Right lobe of liver (tissue), 6 donors: Measurements from ENCODE around the gene EREG. TPM values are rescaled to one million over a fixed set of nuclear protein-coding genes. Genes with fewer than 3 reads are reported as not detected.

Experiments
- ATAC-seq, 4 donors: fragments of 200-7000 bp; cut with Tn5 transposase; one replicate each; pipeline ENCODE4 v1.9.1; 2020; ENCODE audit warnings: mild to moderate bottlenecking in 4 of 4, moderate library complexity in 4 of 4
- DNase-seq, 3 donors: peaks; one replicate each; pipeline ENCODE4 v3.0.0-alpha.2; 2020
- H3K27ac ChIP-seq, 3 donors: fragments of 200-600 bp; one replicate each; pipeline ENCODE4 v1.8.0; 2022
- H3K27me3 ChIP-seq, 2 donors: fragments of 200-600 bp; one replicate each; pipeline ENCODE4 v1.8.0; 2022
- H3K36me3 ChIP-seq, 4 donors: fragments of 200-600 bp; sonication (generic) in 1 of 4; one replicate each; pipeline versions ENCODE4 v1.5.1 to v1.8.0; 2017 to 2022; ENCODE audit warnings: control low read depth in 1 of 4
- H3K4me1 ChIP-seq, 4 donors: fragments of 200-600 bp; sonication (generic) in 1 of 4; one replicate each; pipeline versions ENCODE4 v1.5.1 to v1.8.0; 2017 to 2022; ENCODE audit warnings: control low read depth in 1 of 4
- H3K4me3 ChIP-seq, 3 donors: fragments of 200-600 bp; one replicate each; pipeline ENCODE4 v1.8.0; 2022
- H3K9me3 ChIP-seq, 4 donors: fragments of 200-600 bp; sonication (generic) in 1 of 4; one replicate each; pipeline versions ENCODE4 v1.5.1 to v1.8.0; 2017 to 2022; ENCODE audit warnings: control low read depth in 1 of 4
- CTCF ChIP-seq, 4 donors: fragments of 200-600 bp in 3 of 4; fragments of 450-650 bp in 1 of 4; IDR thresholded peaks; one replicate each; pipeline versions ENCODE4 v1.5.1 to v1.8.0; 2016 to 2022; ENCODE audit warnings: antibody characterized with exemption in 4 of 4, mild to moderate bottlenecking in 2 of 4
- POLR2A ChIP-seq: fragments of 450-650 bp; IDR thresholded peaks from one replicate; pipeline ENCODE4 v1.6.1; 2017; ENCODE audit warnings: antibody characterized with exemption, mild to moderate bottlenecking
- WGBS: methylation state at CpG from one replicate; pipeline ENCODE4 v1.1.6; 2018; ENCODE audit warnings: low coverage, low lambda C conversion rate; ENCODE audit not compliant: insufficient coverage; ENCODE audit errors: missing lambda C conversion rate; 5-methylcytosine and 5-hydroxymethylcytosine counted together
- intact Hi-C, 2 donors: fragments of 100-400 bp; cut with DNase I; formaldehyde crosslinking; loops; one replicate each; pipeline versions ENCODE4 v1.11.2 to v1.14.1; 2022
- total RNA-seq, 6 experiments: library from RNA; depleted of rRNA in 2 of 6; stranded (reverse); fragments of >200 nt in 2 of 6; fragmentation: NEBNext Ultra II Directional in 3 of 6; extraction: Animal tissue kit (Norgen Biotek cat#: 25700) in 3 of 6; gene quantifications; one replicate each; pipeline versions ENCODE4 v1.1.0 to v1.2.4, GENCODE V29; 2016 to 2023
- donor health status: DM: no; HTN: yes; CAD: no.
- donor health status: DM: no; HTN: no; CAD: no.
- donor health status: DM: no; HTN: no; CAD: no.
- donor health status: DM: no; HTN: yes; CAD: no.
- donor health status: DM: no; HTN: yes; CAD: no.

Gene EREG
- total RNA-seq, 6 experiments from 2014 or later: 0.11 to 0.50 TPM; not detected in 4

GRCh38 chr4:74376888-74377483 is 12.0 kb downstream of the EREG start:
- no peak overlapping the region for H3K4me3 ChIP-seq

GRCh38 chr4:74377714-74378113 is 12.8 kb downstream of the EREG start:
- DNase-seq: no peak
- no peaks in the 10 kb centered on the region for H3K27me3 ChIP-seq
- H3K9me3 ChIP-seq: no peaks in the 10 kb centered on the region
- no peak overlapping the region for H3K4me3 ChIP-seq
- no peak for ATAC-seq
- no peak overlapping the region for H3K27ac ChIP-seq
- H3K36me3 ChIP-seq: no peaks in the 10 kb centered on the region
- intact Hi-C loops: loop anchor here in 1 of 2 donors (5.0 kb wide), 1 partner anchor 295 kb away; no protein-coding TSS in a partner anchor
- no peak for TF ChIP-seq CTCF (IDR thresholded peaks at IDR 0.05)
- TF ChIP-seq POLR2A: no peak
- 63% methylated on average over 2 of the region's 5 CpGs for WGBS
- H3K4me1 ChIP-seq: no peaks in the 10 kb centered on the region

More at GRCh38 chr4:74376888-74377483, 12.0 kb downstream of the EREG start:
- Histone ChIP-seq H3K27ac (no peak overlapping the region), H3K27me3 (no peaks in the 10 kb centered on the region), H3K36me3 (no peaks in the 10 kb centered on the region), H3K9me3 (no peaks in the 10 kb centered on the region), H3K4me1 (no peaks in the 10 kb centered on the region)
- no peak for TF ChIP-seq POLR2A
- peak; percentile 57 to 62 (median 60) for TF ChIP-seq CTCF (IDR thresholded peaks at IDR 0.05)
- ATAC-seq (peak; percentile 69 to 84 (median 74)), DNase-seq (no peak)
- intact Hi-C loops: loop anchor here in 1 of 2 donors (5.0 kb wide), 1 partner anchor 295 kb away; no protein-coding TSS in a partner anchor
- WGBS: 34% methylated on average over 4 of the region's 4 CpGs

GRCh38 chr4:74378573-74378972 is 13.6 kb downstream of the EREG start:
- no peak for ATAC-seq
- intact Hi-C loops: loop anchor here in 1 of 2 donors (5.0 kb wide), 1 partner anchor 294 kb away; no protein-coding TSS in a partner anchor

GRCh38 chr4:74379912-74380311 is 15.0 kb downstream of the EREG start:
- Histone ChIP-seq H3K9me3 (no peaks in the 10 kb centered on the region), H3K36me3 (no peaks in the 10 kb centered on the region), H3K4me3 (no peak overlapping the region), H3K27ac (no peak overlapping the region), H3K27me3 (no peaks in the 10 kb centered on the region), H3K4me1 (no peaks in the 10 kb centered on the region)
- ATAC-seq: no peak
- intact Hi-C loops: loop anchor here in 1 of 2 donors (5.0 kb wide), 1 partner anchor 292 kb away; no protein-coding TSS in a partner anchor
- 58% methylated on average over 6 of the region's 6 CpGs for WGBS
- DNase-seq: no peak
- TF ChIP-seq CTCF (IDR thresholded peaks at IDR 0.05): no peak
- TF ChIP-seq POLR2A: no peak

More at GRCh38 chr4:74378573-74378972, 13.6 kb downstream of the EREG start:
- no peak overlapping the region for H3K4me3 ChIP-seq
- H3K36me3 ChIP-seq: no peaks in the 10 kb centered on the region
- DNase-seq: no peak
- H3K9me3 ChIP-seq: no peaks in the 10 kb centered on the region
- TF ChIP-seq CTCF (IDR thresholded peaks at IDR 0.05): no peak
- no peak for TF ChIP-seq POLR2A
- H3K4me1 ChIP-seq: no peaks in the 10 kb centered on the region
- no peaks in the 10 kb centered on the region for H3K27me3 ChIP-seq
- H3K27ac ChIP-seq: no peak overlapping the region
